Transverse colon (tissue), 4 donors: ENCODE data around the gene GRAP2.

ENCODE experiments used
- EP300 ChIP-seq: sonication (generic); formaldehyde crosslinking; IDR thresholded peaks from one replicate; pipeline ENCODE4 v1.6.1; 2017; ENCODE audit warnings: antibody characterized with exemption, low read depth
- POLR2A ChIP-seq: fragments of 450-650 bp; IDR thresholded peaks from one replicate; pipeline ENCODE4 v1.6.1; 2016; ENCODE audit warnings: antibody characterized with exemption, mild to moderate bottlenecking, moderate library complexity
- POLR2AphosphoS5 ChIP-seq, 3 donors: sonication (generic); formaldehyde crosslinking; IDR thresholded peaks; one replicate each; pipeline ENCODE4 v1.6.1; 2016; ENCODE audit warnings: antibody characterized with exemption in 3 of 3
- TF ChIP-seq, protein P1 (sequence below), 5 experiments: fragments of 200-600 bp in 3 of 5; fragments of 450-650 bp in 2 of 5; sonication (generic) in 3 of 5; IDR thresholded peaks; 1 replicate in 2 of 5; 2 replicates in 3 of 5; pipeline ENCODE4 v1.5.1; 2016 to 2017; ENCODE audit warnings: antibody characterized with exemption in 5 of 5, inconsistent platforms in 3 of 5, mild to moderate bottlenecking in 2 of 5, moderate library complexity in 1 of 5

- TF ChIP-seq, protein P1, sequence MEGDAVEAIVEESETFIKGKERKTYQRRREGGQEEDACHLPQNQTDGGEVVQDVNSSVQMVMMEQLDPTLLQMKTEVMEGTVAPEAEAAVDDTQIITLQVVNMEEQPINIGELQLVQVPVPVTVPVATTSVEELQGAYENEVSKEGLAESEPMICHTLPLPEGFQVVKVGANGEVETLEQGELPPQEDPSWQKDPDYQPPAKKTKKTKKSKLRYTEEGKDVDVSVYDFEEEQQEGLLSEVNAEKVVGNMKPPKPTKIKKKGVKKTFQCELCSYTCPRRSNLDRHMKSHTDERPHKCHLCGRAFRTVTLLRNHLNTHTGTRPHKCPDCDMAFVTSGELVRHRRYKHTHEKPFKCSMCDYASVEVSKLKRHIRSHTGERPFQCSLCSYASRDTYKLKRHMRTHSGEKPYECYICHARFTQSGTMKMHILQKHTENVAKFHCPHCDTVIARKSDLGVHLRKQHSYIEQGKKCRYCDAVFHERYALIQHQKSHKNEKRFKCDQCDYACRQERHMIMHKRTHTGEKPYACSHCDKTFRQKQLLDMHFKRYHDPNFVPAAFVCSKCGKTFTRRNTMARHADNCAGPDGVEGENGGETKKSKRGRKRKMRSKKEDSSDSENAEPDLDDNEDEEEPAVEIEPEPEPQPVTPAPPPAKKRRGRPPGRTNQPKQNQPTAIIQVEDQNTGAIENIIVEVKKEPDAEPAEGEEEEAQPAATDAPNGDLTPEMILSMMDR (IDR thresholded peaks at IDR 0.05), result no peak
- no peak for TF ChIP-seq EP300
- TF ChIP-seq POLR2AphosphoS5 (IDR thresholded peaks at IDR 0.05), result no peak
- TF ChIP-seq POLR2A, result no peak
Observed at GRCh38 chr22:39942439-39943230, 41.8 kb downstream of the GRAP2 start.
